ENCODE measurements around the gene EMILIN2. TPM values are rescaled to one million over a fixed set of nuclear protein-coding genes. Genes with fewer than 3 reads are reported as not detected.

EMILIN2 gene
- total RNA-seq, 2 experiments from 2014 or later, result 25.4 to 26.3 TPM

GRCh38 chr18:2964361-2965010 is 117.7 kb downstream of the EMILIN2 start:
- POLR2A ChIA-PET, result interaction anchor here (0.6 kb wide), 1 partner anchor 150 kb away, joined by 4 read pairs; no protein-coding TSS in a partner anchor

More at GRCh38 chr18:2964361-2965010, 117.7 kb downstream of the EMILIN2 start:
- CTCF ChIA-PET, result interaction anchor here (1.5 to 1.6 kb wide), 2 partner anchors 9 to 17 kb away, joined by 3 read pairs; no protein-coding TSS in a partner anchor

Other genes with a start within 250 kb of the EMILIN2 start
- gene SMCHD1, start 191.3 kb upstream of the EMILIN2 start, total RNA-seq, result 10 to 100 TPM; 87.2 to 98.6 TPM
- gene LPIN2, start 166.1 kb downstream of the EMILIN2 start, total RNA-seq, result 10 to 100 TPM; 72.6 to 77.4 TPM